Common myeloid progenitor, CD34-positive (primary cell): Measurements from ENCODE around the gene SYNE2.

Experiments used
- CTCF ChIA-PET: fragments of 350-600 bp; sonication (Branson Sonifier 250); formaldehyde crosslinking; loops from one replicate; lab custom pipeline; 2021; ENCODE audit warnings: antibody characterized with exemption; lab: Charles Lee
- POLR2A ChIA-PET: fragments of 350-600 bp; sonication (Branson Sonifier 250); formaldehyde crosslinking; loops from one replicate; lab custom pipeline; 2021; ENCODE audit warnings: antibody characterized with exemption; lab: Charles Lee
- DNase-seq, 3 donors: peaks; one replicate each; pipeline versions ENCODE4 v3.0.0 to v3.0.0-alpha.2; 2013
- H3K27ac ChIP-seq, 2 experiments: 1 replicate in 1 of 2; 2 replicates in 1 of 2; pipeline ENCODE4 v1.7.0; 2013; ENCODE audit warnings: inconsistent platforms in 2 of 2, low read length in 2 of 2, mild to moderate bottlenecking in 2 of 2, low read depth in 1 of 2, moderate library complexity in 1 of 2; ENCODE audit not compliant: severe bottlenecking in 2 of 2, insufficient read depth in 1 of 2, poor library complexity in 1 of 2
- H3K27me3 ChIP-seq, 5 experiments: replicated peaks in 2 of 5; 1 replicate in 3 of 5; 2 replicates in 2 of 5; pipeline versions ENCODE4 v1.6.1 to v1.7.0; 2013; ENCODE audit warnings: low read length in 4 of 5, mild to moderate bottlenecking in 2 of 5, moderate library complexity in 2 of 5, inconsistent platforms in 1 of 5; ENCODE audit not compliant: insufficient read depth in 5 of 5, control insufficient read depth in 4 of 5
- H3K36me3 ChIP-seq, 4 experiments: 1 replicate in 2 of 4; 2 replicates in 2 of 4; pipeline versions ENCODE4 v1.6.1 to v1.7.0; 2013; ENCODE audit warnings: low read length in 3 of 4, control low read depth in 1 of 4, mild to moderate bottlenecking in 1 of 4; ENCODE audit not compliant: control insufficient read depth in 4 of 4, insufficient read depth in 4 of 4
- H3K4me1 ChIP-seq, 4 experiments: 1 replicate in 3 of 4; 2 replicates in 1 of 4; pipeline versions ENCODE4 v1.6.1 to v1.7.1; 2013; ENCODE audit warnings: low read length in 3 of 4, mild to moderate bottlenecking in 3 of 4, control low read depth in 1 of 4, inconsistent platforms in 1 of 4, moderate library complexity in 1 of 4; ENCODE audit not compliant: control insufficient read depth in 4 of 4, insufficient read depth in 4 of 4; ENCODE audit errors: control extremely low read depth in 1 of 4
- H3K4me3 ChIP-seq, 7 experiments: 1 replicate in 4 of 7; 2 replicates in 3 of 7; pipeline versions ENCODE4 v1.5.1 to v1.7.0; 2013; ENCODE audit warnings: mild to moderate bottlenecking in 7 of 7, low read length in 6 of 7, moderate library complexity in 6 of 7, inconsistent platforms in 2 of 7, low read depth in 2 of 7, control low read depth in 1 of 7; ENCODE audit not compliant: insufficient read depth in 4 of 7, control insufficient read depth in 1 of 7; ENCODE audit errors: extremely low read depth in 1 of 7
- H3K9me3 ChIP-seq, 5 experiments: 1 replicate in 4 of 5; 2 replicates in 1 of 5; pipeline versions ENCODE4 v1.6.1 to v1.7.1; 2013; ENCODE audit warnings: low read length in 4 of 5, mild to moderate bottlenecking in 2 of 5, inconsistent platforms in 1 of 5, low read depth in 1 of 5, moderate library complexity in 1 of 5; ENCODE audit not compliant: control insufficient read depth in 4 of 5, insufficient read depth in 2 of 5; ENCODE audit errors: control extremely low read depth in 1 of 5

The SYNE2 gene

DNA sequence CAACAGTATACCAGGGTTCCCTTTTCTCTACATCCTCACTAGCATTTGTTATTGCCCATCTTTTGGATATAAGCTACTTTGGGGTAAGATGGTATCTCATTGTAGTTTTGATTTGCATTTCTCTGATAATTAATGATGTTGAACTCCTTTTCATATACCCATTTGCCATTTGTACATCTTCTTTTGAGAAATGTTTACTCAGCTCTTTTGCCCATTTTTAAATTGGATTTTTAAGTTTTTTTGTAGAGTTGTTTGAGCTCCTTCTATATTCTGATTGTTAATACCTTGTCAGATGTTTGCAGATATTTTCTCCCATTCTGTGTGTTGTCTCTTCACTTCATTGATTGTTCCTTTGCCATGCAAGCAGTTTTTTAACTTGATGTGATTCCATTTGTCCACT is 419.2 kb downstream of the SYNE2 start:
- H3K27ac ChIP-seq: no peak overlapping the region
- ChIA-PET CTCF (interaction anchor here (0.9 kb wide), 1 partner anchor 49 kb away, joined by 3 read pairs; no protein-coding TSS in a partner anchor), POLR2A (no interaction called here)
- H3K9me3 ChIP-seq: peaks cover 0 to 5% (median 0%) of the 10 kb centered on the region in 5 experiments
- peaks cover 0 to 2% (median 0%) of the 10 kb centered on the region in 4 experiments for H3K4me1 ChIP-seq
- no peaks in the 10 kb centered on the region for H3K27me3 ChIP-seq
- no peak for DNase-seq
- H3K4me3 ChIP-seq: no peak overlapping the region
- no peaks in the 10 kb centered on the region for H3K36me3 ChIP-seq
